Epithelial cell of esophagus (primary cell): ENCODE data around the gene RYR1.
A peak's percentile ranks its signal among the peaks of the same experiment; 100 is the strongest.
"Not testable (repeated sequence)": the region's sequence is repeated elsewhere in the genome, so short reads cannot be mapped to it uniquely, and the experiment has no call there.

Experiments used
- DNase-seq: peaks from one replicate; pipeline ENCODE4 v3.0.0; 2010; ENCODE audit warnings: low read depth
- H3K4me3 ChIP-seq: 2 replicates; pipeline ENCODE4 v1.5.1; 2011; ENCODE audit warnings: mild to moderate bottlenecking, low read length, control low read depth
- TF ChIP-seq, protein P1 (sequence below): IDR thresholded peaks from 2 replicates; pipeline ENCODE4 v1.5.1; 2011; ENCODE audit warnings: low read depth, mild to moderate bottlenecking, low read length, control low read depth, inconsistent platforms; ENCODE audit not compliant: insufficient read depth; ENCODE audit errors: missing control alignments

RYR1 gene

DNA sequence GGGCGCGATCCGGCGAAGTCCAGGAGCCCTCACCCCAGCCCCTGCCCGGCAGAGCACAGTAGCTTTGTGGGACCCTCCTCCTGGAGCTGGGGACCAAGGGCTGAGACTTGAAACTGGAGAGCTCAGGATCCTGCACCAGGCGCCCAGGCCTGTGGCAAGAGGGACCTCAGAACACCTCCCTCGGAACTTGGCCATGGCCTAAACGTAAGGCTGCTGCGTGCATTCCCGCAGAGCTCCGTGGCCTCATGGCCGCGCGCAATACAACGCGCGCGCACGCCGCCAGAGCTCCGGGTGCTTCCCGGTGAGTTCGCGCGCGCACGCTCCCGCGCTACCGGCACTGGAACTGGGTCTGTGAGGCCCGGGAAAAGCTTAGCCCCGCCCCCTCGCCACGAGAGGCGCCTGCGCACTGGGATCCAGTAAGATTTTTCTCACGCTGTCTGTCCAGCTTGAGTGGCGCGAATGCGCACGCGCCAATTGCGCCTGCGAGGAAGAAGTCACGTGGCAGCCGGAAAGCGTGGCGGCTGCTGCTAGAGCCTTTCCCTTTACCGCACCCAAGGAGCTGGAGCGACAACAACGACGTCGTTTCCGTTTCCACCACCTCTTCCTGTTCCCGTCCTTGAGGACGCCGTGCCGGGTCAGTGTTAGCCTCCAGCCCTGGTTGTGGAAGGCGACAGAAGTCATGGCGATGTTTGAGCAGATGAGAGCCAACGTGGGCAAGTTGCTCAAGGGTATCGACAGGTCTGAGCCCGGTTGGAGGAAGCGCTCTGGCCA is 185.3 kb downstream of the RYR1 start, which contains the start of gene EIF3K:
TSS of gene EIF3K (plus strand) at position 599 of the 771 bp plus-strand sequence. CDS start at position 680, 81 bp downstream.
- TF ChIP-seq, protein P1, sequence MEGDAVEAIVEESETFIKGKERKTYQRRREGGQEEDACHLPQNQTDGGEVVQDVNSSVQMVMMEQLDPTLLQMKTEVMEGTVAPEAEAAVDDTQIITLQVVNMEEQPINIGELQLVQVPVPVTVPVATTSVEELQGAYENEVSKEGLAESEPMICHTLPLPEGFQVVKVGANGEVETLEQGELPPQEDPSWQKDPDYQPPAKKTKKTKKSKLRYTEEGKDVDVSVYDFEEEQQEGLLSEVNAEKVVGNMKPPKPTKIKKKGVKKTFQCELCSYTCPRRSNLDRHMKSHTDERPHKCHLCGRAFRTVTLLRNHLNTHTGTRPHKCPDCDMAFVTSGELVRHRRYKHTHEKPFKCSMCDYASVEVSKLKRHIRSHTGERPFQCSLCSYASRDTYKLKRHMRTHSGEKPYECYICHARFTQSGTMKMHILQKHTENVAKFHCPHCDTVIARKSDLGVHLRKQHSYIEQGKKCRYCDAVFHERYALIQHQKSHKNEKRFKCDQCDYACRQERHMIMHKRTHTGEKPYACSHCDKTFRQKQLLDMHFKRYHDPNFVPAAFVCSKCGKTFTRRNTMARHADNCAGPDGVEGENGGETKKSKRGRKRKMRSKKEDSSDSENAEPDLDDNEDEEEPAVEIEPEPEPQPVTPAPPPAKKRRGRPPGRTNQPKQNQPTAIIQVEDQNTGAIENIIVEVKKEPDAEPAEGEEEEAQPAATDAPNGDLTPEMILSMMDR = no peak
- peak; percentile 99 for DNase-seq
- peak within 1 kb of the TSS; percentile 100 for H3K4me3 ChIP-seq

DNA sequence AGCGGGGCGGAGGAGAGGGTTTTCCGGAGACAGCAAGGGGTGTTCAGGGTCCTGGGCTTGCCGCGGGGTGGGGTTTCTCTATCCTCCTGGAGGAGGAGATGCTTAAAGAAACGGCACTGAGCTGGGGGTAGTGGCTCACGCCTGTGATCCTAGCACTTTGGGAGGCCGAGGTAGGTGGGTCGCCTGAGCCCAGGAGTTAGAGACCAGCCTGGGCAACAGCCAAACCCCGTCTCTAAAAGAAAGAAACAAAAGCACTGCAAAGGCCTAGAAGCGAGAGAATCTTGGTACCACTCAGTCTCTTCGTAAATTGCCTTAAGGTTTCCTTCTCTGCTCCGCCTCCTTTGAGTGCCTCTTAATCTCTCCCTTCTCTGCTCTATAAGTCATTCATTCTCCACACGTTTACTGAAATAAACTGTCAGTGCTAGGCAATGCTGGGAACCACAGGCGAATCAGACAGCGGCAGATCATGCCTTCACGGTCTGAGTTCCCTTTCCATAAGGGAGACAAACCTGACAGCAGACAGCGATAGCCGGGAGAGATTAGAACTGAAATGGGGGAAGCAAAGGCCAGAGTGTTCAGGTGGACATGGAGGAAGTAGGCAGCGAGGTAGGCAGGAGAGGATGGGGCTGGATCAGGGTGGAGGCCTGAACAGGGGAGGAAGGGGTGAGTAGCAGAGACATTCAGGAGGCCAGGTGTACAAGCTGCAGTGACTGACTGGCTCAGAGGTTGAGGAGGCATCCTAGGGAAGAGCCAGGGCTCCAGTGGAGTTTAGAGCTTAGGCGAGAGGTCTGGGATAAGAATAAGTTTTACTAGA is 186.1 kb downstream of the RYR1 start:
- no peak for DNase-seq
- H3K4me3 ChIP-seq = peak overlapping the region; percentile 100
- TF ChIP-seq, protein P1 = no peak

DNA sequence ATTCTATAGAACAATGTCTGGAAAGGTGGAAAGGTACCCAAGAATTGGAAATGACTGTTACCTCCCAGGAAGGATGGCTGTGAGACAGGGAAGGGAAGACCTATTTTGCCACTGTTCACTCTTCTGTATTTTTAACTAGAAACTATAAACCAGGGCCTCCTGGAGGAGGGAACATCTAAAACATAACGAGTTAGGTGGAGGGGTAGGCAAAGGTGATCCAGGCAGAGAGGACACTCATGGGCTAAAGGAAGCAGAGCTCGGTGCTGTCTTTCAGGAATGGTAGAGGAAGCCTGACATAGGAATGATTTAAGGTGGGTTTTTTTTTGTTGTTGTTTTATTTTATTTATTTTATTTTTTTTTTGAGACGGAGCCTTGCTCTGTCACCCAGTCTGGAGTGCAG is 191.3 kb downstream of the RYR1 start:
- TF ChIP-seq, protein P1 = no peak
- no peak for DNase-seq
- no peak overlapping the region for H3K4me3 ChIP-seq

DNA sequence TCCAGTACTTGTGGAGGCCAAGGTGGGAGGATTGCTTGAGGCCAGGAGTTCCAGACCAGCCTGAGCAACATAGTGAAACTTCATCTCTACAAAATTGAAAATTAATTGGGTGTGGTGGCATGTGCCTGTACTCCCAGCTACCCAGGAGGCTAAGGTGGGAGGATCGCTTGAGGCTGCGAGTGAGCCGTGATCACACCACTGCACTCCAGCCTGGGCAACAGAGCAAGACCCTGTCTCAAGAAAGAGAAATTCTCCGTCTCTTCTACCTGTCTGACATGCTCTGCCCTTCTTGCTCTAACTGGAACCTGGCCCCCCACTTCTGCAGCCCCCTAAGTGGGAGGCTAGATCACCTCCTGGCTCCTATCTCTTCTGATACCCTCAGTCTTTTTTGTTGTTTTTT is 192.9 kb downstream of the RYR1 start:
- no peak overlapping the region for H3K4me3 ChIP-seq
- no peak for DNase-seq
- TF ChIP-seq, protein P1 = no peak

DNA sequence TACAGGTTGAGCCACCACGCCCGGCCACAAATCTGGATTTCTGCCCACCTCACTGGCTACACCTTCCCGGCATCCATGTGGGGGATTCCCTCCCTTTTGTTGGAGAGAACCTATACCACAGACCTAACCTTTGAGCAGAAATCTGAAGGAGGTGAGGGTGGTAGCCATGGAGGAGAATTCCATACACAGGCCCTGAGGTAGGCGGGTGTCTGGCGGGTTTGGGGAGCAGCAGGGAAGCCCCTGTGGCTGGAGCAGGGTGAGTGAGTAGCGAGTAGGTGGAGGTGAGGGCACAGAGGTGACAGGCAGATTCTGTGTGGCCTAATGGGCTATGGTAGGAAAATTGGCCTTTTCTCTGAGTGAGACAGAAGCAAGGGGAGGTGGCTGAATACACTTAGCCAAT is 196.1 kb downstream of the RYR1 start:
- TF ChIP-seq, protein P1 = no peak
- no peak for DNase-seq
- no peak overlapping the region for H3K4me3 ChIP-seq

DNA sequence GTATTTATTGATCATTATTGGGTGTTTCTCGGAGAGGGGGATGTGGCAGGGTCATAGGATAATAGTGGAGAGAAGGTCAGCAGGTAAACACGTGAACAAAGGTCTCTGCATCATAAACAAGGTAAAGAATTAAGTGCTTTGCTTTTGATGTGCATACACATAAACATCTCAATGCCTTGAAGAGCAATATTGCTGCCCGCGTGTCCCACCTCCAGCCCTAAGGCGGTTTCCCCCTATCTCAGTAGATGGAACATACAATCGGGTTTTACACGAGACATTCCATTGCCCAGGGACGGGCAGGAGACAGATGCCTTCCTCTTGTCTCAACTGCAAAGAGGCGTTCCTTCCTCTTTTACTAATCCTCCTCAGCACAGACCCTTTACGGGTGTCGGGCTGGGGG is 197.8 kb downstream of the RYR1 start:
- not testable (repeated sequence) for H3K4me3 ChIP-seq, DNase-seq

DNA sequence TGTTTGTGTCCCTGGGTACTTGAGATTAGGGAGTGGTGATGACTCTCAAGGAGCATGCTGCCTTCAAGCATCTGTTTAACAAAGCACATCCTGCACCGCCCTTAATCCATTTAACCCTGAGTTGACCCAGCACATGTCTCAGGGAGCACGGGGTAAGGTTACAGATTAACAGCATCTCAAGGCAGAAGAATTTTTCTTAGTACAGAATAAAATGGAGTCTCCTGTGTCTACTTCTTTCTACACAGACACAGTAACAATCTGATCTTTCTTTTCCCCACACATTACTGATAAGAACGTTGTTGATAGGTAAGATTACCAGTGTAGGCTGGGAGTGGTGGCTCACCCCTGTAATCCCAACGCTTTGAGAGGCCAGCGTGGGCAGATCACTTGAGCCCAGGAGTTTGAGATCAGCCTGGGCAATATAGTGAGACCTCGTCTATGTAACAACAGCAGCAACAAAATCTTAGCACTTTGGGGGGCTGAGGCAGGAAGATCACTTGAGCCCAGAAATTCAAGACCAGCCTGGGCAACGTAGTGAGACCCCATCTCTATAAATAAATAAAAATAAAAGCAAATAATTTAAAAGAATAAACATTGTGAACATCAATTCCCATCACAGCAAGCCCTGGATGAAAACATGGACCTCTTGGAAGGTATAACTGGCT is 198.5 kb downstream of the RYR1 start:
- not testable (repeated sequence) for DNase-seq, H3K4me3 ChIP-seq
